ENCODE data around the gene ALOX15.
"Not testable (repeated sequence)": the region's sequence is repeated elsewhere in the genome, so short reads cannot be mapped to it uniquely, and the experiment has no call there.

The ALOX15 gene

DNA sequence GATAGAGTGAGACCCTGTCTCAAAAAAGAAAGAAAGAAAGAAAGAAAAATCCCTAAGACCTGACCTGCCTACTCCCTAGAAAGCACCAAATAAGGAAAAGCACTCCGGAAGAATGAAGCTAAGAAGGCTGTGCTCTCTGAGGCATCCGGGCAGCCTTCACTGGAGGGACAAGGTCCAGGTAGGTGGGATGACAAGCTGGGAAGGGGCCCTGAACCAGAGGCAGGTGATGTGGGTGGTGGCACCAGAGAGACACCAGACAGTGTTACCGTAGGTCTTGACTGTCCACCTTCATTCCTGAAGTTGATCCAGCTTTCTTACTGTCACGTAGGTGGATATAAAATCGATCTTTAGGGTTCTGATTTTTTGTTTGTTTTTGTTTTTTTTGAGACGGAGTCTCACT lies 30.8 kb downstream of the ALOX15 start:
- DNase-seq: no peak

- DNase-seq: no peak
Observed at GRCh38 chr17:4610162-4610561, 31.3 kb downstream of the ALOX15 start.

DNA sequence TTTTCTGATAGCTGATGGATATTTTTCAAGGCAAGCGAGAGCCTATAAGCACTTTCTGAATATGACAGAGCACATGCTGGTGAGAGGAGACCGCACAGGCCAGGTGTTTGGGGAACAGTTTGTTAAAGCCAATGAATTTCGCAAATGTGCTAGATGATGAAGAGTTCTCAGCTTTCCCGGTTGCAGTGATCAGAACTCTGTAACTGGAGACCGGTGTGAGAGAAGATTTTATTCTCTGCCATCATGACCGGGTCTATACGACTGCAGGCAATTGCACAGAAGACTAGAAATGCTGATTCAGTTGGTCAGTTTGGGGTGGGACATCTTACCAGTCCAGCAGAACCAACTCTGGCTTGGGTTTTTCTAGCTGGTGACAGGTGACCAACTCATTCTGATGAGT lies 31.7 kb downstream of the ALOX15 start:
- DNase-seq: no peak

DNA sequence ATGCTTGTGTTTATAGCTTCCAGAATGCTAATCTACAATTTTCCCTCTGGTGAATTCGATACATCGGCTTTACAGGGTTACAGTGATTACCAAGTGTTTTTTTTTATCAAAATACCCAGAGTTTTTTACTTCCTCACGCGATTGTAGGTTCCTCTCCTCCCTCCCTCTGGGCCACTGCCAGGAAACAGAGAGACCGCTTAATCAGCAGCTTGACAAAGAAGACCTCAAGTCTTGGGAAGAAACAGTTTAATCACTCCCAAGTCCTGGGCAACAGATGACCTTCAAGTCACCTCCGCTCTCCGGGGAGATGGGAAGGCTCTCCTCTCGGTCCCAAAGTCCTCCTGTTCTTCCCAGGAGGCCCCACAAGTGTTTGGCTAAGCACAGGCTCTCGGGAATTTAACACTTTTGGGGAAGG lies 33.7 kb downstream of the ALOX15 start:
- peak; percentile 78 for DNase-seq

DNA sequence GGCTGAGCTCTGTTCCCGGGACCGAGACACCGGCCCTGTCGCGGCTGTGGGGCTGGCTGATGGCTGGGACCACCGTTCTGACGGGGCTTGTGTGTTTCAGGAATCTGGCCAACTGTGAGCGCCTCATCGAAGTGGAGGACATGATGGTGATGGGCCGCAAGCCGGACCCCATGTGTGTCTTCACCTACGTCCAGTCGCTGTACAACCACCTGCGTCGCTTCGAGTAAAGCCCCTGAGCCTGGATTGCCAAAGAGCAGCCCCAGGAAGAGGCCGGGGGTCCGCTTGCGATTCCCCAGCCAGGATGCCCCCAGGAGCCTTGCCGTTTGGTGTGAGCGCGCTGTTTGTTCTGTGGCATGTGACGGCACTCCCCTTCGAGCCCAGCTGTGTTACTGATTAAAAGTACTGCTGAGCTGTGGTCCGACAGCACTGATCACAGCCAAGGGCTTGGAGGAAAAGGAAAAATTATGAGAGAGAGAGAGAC lies 34.2 kb downstream of the ALOX15 start:
- DNase-seq: no peak

DNA sequence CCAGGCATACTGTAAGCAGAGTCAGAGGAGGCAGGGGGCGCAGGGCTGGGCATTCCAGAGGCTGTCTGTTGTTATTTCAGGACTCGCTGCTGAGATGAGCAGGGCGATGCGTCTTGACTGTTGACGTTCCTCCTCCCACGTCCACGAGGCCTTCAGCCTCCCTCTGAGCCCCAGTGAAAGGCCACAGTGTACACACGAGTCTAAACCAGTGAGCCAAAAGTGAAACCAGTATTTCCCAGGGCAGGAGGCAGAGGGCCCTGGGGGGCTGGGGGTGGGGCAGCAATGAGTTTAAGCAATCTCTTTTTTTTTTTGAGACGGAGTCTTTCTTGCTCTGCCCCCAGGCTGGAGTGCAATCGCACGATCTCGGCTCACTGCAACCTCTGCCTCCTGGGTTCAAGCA lies 35.7 kb downstream of the ALOX15 start:
- no peak for DNase-seq

DNA sequence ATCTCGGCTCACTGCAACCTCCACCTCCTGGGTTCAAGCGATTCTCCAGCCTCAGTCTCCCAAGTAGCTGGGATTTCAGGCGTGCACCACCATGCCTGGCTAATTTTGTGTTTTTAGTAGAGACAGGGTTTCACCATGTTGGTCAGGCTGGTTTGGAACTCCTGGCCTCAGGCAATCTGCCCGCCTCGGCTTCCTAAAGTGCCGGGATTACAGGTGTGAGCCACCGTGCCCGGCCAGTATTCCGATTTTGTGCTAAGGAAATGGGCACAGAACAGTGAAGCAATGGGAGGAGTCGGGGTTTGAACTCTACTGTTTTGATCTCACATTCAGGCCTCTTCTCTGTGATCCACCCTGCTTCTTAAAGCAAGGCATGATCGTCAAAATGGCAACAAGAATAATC lies 36.7 kb downstream of the ALOX15 start:
- DNase-seq: not testable (repeated sequence)

DNA sequence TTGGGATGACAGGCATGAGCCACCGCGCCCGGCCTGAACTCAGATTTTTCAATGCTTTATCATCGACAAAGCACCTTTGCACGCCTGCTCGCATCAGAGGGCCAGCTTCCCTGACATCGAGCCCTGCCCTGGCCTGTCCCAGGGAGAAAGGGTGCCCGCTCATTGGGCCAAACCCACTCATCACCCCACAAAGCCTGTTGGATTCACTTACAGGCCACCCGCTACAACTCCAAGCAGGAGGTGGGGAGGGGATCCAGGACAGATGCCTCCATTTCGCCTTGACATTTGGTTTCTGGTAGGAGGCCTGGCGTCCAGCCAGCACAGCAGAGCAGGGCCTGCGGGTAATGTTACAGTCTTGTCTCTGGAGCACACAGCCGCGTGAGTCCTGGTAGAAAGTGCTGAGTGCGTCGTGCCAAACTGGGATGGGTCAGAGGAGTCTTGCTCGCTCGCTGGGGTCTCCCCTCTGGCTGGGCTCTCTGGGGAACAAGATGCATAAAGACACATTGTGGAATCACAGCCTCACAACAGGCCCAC lies 37.3 kb downstream of the ALOX15 start:
- peak; percentile 79 for DNase-seq

GRCh38 chr17:4602041-4602440 lies 39.4 kb downstream of the ALOX15 start:
- no peak for DNase-seq

DNA sequence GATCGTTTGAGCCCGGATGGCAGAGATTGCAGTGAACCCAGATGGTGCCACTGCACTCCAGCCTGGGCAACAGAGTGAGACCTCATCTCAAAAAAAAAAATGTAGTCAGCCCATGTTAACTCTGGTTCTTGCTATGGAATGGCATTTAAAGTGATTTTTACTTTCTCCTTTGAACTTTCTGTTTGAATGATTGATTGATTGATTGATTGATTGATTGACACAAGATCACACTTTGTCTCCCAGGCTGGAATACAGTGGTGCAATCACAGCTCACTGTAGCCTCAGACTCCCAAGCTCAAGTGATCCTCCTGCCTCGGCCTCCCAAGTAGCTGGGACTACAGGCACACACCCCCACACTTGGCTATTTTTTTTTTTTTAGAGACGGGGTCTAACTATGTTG lies 40.2 kb downstream of the ALOX15 start:
- DNase-seq: no peak

- DNase-seq: no peak
Observed at GRCh38 chr17:4600563-4600962, 40.9 kb downstream of the ALOX15 start.

DNA sequence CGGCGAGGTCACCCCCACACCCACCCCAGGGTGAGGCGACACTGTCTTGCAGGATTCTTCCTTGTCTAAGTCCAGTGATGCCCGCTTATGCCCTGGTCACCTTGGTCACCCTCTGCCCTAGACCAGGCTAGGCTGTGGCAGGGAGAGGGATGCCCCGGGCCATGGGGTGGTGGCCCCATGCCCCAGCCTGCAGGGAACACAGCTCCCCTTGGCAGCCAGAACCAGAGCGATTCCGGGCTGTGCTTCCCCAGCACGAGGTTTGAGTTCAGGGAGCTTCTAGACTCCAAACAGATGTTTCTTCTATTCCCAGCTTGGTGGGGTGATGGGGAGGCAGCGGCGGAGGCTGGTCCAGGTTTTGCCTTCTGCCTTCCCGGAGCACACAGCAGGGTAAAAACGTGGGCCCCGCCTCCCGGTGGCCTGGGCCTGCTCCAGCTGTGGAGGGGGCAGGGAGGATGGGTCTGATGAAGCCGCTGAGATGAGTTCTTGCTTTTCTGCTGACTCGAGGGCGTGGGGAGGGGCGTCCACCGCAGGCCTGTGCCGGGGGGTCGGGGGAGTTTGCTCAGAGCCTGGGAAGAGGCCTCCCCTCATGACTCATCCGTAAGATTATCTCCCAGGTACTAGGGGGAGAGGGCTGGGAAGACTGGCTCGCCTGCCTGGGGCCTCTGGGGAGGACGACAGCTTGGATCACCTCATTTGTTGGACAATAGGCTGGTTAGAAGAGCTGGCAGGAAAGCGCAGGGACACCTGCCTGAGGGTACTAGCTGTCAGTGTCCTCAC lies 41.8 kb downstream of the ALOX15 start:
- peak; percentile 81 for DNase-seq

- no peak for DNase-seq
Observed at GRCh38 chr17:4598776-4599504, 42.5 kb downstream of the ALOX15 start.

DNA sequence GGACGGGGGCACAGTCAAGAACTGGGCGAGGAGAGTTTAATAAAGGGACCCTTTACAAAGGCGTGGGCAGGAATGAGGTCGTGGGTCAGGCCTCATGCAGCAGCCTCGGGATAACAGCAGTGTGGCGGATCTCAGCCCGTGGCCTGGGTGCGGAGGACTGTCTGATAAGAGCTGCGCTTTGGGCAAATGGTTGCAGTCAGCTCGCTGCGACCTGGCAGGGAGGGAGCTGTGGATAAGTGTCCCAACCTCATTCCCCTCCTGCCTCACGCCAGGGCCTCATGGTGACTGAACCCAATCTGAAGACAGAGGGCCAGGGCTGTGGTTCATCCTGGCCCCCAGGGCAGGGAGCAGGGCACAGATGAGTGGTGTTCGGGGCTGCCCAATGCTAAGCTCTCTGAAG lies 43.5 kb downstream of the ALOX15 start:
- DNase-seq: no peak

GRCh38 chr17:4596636-4597380 lies 44.7 kb downstream of the ALOX15 start:
- no peak for DNase-seq

GRCh38 chr17:4595685-4596342 lies 45.7 kb downstream of the ALOX15 start:
- DNase-seq: not testable (repeated sequence)

- no peak for DNase-seq
Observed at GRCh38 chr17:4594931-4595684, 46.4 kb downstream of the ALOX15 start.

DNA sequence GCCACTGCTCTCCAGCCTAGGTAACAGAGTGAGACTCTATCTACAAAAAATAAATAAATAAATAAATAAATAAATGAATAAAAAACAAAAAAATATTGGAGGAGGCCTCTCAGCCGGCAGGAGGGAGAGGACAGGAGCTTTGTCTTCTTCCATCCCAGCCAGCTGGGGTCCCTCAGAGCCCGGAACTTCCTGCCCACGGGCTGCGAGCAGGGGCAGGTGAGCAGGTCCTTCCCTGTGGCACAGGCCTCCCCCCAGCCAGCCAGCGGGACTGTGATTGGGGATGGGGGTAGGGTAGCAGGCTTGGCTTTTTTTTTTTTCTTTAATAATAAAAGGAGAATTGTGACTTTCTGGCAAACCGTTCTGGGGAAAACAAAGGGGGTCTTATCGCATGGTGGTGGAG lies 47.1 kb downstream of the ALOX15 start:
- no peak for DNase-seq

- no peak for DNase-seq
Observed at GRCh38 chr17:4593021-4593421, 48.5 kb downstream of the ALOX15 start.

DNA sequence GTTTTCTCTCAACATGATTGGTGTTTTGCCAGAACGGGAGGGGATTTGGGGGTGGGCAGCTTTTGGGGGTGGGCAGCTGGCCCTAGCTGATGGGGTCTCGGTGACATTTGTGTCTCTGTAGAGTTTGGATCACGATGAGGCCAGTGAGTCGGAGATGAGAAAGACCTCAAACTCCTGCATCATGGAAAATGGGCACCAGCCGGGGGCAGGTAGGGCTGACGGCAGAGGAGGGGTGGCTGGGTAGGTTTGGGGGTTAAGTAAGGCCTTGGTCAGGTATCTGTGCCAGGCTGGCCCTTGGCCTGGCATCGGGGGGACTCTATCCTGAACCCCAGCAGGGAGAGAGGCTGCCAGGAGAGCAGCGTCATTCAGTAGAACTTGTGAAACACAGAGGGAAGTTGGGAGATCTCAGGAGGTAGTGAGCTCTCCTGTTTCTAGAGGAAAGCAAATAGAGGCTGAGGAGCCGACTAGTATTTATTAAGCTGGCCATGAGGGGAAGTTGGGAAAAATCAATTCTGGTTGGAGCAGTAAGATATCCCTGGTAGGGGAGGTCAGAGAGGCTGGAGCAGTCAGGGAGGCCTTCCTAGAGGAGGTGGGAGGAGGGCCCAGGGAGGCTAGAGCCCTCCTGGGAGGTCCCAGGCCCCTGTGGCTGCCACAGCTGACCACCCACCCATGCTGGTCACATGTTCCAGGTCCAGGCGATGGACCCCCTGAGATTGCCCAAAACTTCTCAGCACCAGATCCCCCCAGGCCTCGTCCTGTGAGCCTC lies 49.1 kb downstream of the ALOX15 start:
- DNase-seq: no peak

- no peak for DNase-seq
Observed at GRCh38 chr17:4591529-4591928, 49.9 kb downstream of the ALOX15 start.
